ENCODE data around the gene FLT4. TPM values are rescaled to one million over a fixed set of nuclear protein-coding genes. Genes with fewer than 3 reads are reported as not detected.
"Not testable (repeated sequence)": the region's sequence is repeated elsewhere in the genome, so short reads cannot be mapped to it uniquely, and the experiment has no call there.

FLT4 gene
- total RNA-seq, 1 donor from 2014 or later = 1.7 TPM

DNA sequence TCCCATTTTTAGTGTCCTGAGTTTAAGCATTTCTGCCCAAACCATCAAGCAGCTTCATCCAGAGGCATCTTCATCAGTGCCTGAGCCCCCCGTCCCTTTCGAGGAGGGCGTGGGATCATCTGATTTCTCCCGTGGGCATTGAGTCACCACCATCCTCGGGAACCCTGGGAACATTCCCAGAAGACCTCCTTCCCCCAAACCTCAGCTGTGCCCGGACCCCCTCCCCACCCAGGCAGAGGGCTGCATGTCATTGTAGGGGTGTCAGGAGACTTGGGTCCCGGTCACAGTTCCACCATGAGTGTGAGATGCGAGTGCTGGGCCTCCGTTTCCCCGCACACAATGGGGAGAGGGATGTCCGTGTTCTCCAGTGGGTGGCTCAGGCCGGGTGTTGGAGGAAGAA is 32.6 kb upstream of the FLT4 start:
- H3K27ac Mint-ChIP-seq; intact Hi-C loops (cut with micrococcal nuclease); DNase-seq; H3K4me1 Mint-ChIP-seq; H3K36me3 Mint-ChIP-seq (ENCODE audit: low read depth); H3K4me3 Mint-ChIP-seq; H3K9me3 Mint-ChIP-seq; H3K27me3 Mint-ChIP-seq: not testable (repeated sequence)

- H3K27ac Mint-ChIP-seq; H3K9me3 Mint-ChIP-seq; H3K36me3 Mint-ChIP-seq (ENCODE audit: low read depth); intact Hi-C loops (cut with micrococcal nuclease); DNase-seq; H3K4me1 Mint-ChIP-seq; H3K4me3 Mint-ChIP-seq: not testable (repeated sequence)
- H3K27me3 Mint-ChIP-seq = peaks cover 21% of the 10 kb centered on the region
Measured at GRCh38 chr5:180678319-180678718, 28.9 kb upstream of the FLT4 start.

- Mint-ChIP-seq H3K36me3 (ENCODE audit: low read depth) (no peaks in the 10 kb centered on the region), H3K9me3 (no peaks in the 10 kb centered on the region), H3K4me1 (peaks cover 4% of the 10 kb centered on the region), H3K4me3 (no peak overlapping the region), H3K27ac (no peak overlapping the region), H3K27me3 (peaks cover 30% of the 10 kb centered on the region)
- no peak for DNase-seq
- intact Hi-C loops (cut with micrococcal nuclease) = no loop called here
Measured at GRCh38 chr5:180675036-180675635, 25.7 kb upstream of the FLT4 start.

DNA sequence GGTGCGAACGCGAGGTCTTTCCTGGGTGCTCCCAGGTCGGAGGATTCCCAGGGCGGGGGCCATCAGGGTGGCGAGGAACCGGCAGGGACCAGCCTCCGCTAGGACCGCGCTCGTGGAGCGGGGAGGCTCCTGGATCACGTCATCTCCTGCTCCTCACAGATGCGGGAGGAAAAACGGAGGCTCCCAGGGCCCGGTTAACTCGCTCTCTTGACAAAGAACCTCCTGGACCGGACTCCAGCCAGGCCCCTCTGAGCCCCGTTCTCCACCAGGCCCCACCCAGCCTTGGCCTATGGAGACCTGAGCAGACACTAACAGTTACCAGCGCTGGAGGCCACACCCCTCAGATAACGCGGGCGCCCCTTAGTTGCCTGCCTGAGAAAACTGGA is 24.7 kb upstream of the FLT4 start:
- peaks cover 30% of the 10 kb centered on the region for H3K27me3 Mint-ChIP-seq
- H3K4me3 Mint-ChIP-seq; H3K9me3 Mint-ChIP-seq; H3K27ac Mint-ChIP-seq; H3K4me1 Mint-ChIP-seq; H3K36me3 Mint-ChIP-seq (ENCODE audit: low read depth); DNase-seq: not testable (repeated sequence)
- intact Hi-C loops (cut with micrococcal nuclease) = loop anchor here (5.0 kb wide), 1 partner anchor 43 kb away; no protein-coding TSS in a partner anchor

GRCh38 chr5:180673371-180674089 is 24.1 kb upstream of the FLT4 start:
- intact Hi-C loops (cut with micrococcal nuclease) = loop anchor here (5.0 kb wide), 1 partner anchor 44 kb away; no protein-coding TSS in a partner anchor
- H3K27me3 Mint-ChIP-seq = peaks cover 30% of the 10 kb centered on the region
- H3K9me3 Mint-ChIP-seq = no peaks in the 10 kb centered on the region
- H3K4me1 Mint-ChIP-seq = peaks cover 5% of the 10 kb centered on the region
- no peak overlapping the region for H3K27ac Mint-ChIP-seq
- H3K4me3 Mint-ChIP-seq = no peak overlapping the region
- no peak for DNase-seq
- H3K36me3 Mint-ChIP-seq (ENCODE audit: low read depth) = no peaks in the 10 kb centered on the region

- H3K27ac Mint-ChIP-seq; H3K36me3 Mint-ChIP-seq (ENCODE audit: low read depth); H3K4me1 Mint-ChIP-seq; H3K4me3 Mint-ChIP-seq; DNase-seq; H3K9me3 Mint-ChIP-seq: not testable (repeated sequence)
- H3K27me3 Mint-ChIP-seq = peaks cover 30% of the 10 kb centered on the region
- intact Hi-C loops (cut with micrococcal nuclease) = loop anchor here (5.0 kb wide), 1 partner anchor 45 kb away; no protein-coding TSS in a partner anchor
Measured at GRCh38 chr5:180671958-180672524, 22.6 kb upstream of the FLT4 start.

GRCh38 chr5:180670586-180671359 is 21.4 kb upstream of the FLT4 start:
- peaks cover 5% of the 10 kb centered on the region for H3K4me1 Mint-ChIP-seq
- no peaks in the 10 kb centered on the region for H3K36me3 Mint-ChIP-seq (ENCODE audit: low read depth)
- H3K27ac Mint-ChIP-seq = no peak overlapping the region
- H3K9me3 Mint-ChIP-seq = no peaks in the 10 kb centered on the region
- DNase-seq = peak; percentile 80
- no peak overlapping the region for H3K4me3 Mint-ChIP-seq
- intact Hi-C loops (cut with micrococcal nuclease) = loop anchor here (1.0 to 5.0 kb wide), 2 partner anchors 47 to 377 kb away; no protein-coding TSS in a partner anchor
- H3K27me3 Mint-ChIP-seq = peaks cover 24% of the 10 kb centered on the region

GRCh38 chr5:180670157-180670556 is 20.8 kb upstream of the FLT4 start:
- no peaks in the 10 kb centered on the region for H3K36me3 Mint-ChIP-seq (ENCODE audit: low read depth)
- peaks cover 5% of the 10 kb centered on the region for H3K4me1 Mint-ChIP-seq
- H3K27me3 Mint-ChIP-seq = peaks cover 18% of the 10 kb centered on the region
- intact Hi-C loops (cut with micrococcal nuclease) = loop anchor here (1.0 to 5.0 kb wide), 2 partner anchors 47 to 377 kb away; no protein-coding TSS in a partner anchor
- H3K27ac Mint-ChIP-seq = no peak overlapping the region
- no peaks in the 10 kb centered on the region for H3K9me3 Mint-ChIP-seq
- DNase-seq = no peak
- no peak overlapping the region for H3K4me3 Mint-ChIP-seq

GRCh38 chr5:180669661-180670060 is 20.3 kb upstream of the FLT4 start:
- intact Hi-C loops (cut with micrococcal nuclease) = loop anchor here (1.0 to 5.0 kb wide), 2 partner anchors 48 to 376 kb away; no protein-coding TSS in a partner anchor
- H3K4me1 Mint-ChIP-seq = peaks cover 5% of the 10 kb centered on the region

GRCh38 chr5:180668835-180669596 is 19.6 kb upstream of the FLT4 start:
- H3K4me3 Mint-ChIP-seq = no peak overlapping the region
- no peaks in the 10 kb centered on the region for H3K9me3 Mint-ChIP-seq
- H3K27ac Mint-ChIP-seq = no peak overlapping the region
- peaks cover 5% of the 10 kb centered on the region for H3K4me1 Mint-ChIP-seq
- H3K27me3 Mint-ChIP-seq = peaks cover 10% of the 10 kb centered on the region
- no peaks in the 10 kb centered on the region for H3K36me3 Mint-ChIP-seq (ENCODE audit: low read depth)
- no peak for DNase-seq
- intact Hi-C loops (cut with micrococcal nuclease) = no loop called here

More at GRCh38 chr5:180669661-180670060, 20.3 kb upstream of the FLT4 start:
- no peaks in the 10 kb centered on the region for H3K36me3 Mint-ChIP-seq (ENCODE audit: low read depth)
- DNase-seq = no peak
- H3K27me3 Mint-ChIP-seq = peaks cover 15% of the 10 kb centered on the region
- H3K9me3 Mint-ChIP-seq = no peaks in the 10 kb centered on the region
- no peak overlapping the region for H3K27ac Mint-ChIP-seq
- H3K4me3 Mint-ChIP-seq = no peak overlapping the region

DNA sequence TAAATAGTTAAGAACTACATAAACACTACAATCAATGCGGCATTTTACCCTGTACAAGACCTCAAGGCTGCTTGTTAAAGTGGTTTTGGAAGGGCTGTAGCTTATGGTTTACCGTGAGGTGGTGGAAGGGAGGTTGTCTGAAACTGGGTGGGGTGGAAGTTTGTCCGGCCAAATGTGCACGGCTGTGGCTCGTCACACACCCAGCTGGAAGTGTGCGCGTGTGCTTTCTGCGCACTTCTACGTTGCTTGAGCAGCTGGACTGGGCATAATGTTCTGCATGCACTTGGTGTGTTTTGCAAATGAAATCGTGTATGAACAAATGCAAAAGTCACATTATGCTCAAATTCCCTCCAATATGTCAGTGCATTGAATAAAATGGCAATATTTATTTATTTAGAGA is 17.4 kb upstream of the FLT4 start:
- H3K4me1 Mint-ChIP-seq = peaks cover 5% of the 10 kb centered on the region
- no peaks in the 10 kb centered on the region for H3K9me3 Mint-ChIP-seq
- intact Hi-C loops (cut with micrococcal nuclease) = no loop called here
- no peak for DNase-seq
- H3K4me3 Mint-ChIP-seq = no peak overlapping the region
- H3K36me3 Mint-ChIP-seq (ENCODE audit: low read depth) = no peaks in the 10 kb centered on the region
- H3K27ac Mint-ChIP-seq = no peak overlapping the region
- peaks cover 5% of the 10 kb centered on the region for H3K27me3 Mint-ChIP-seq

- peaks cover 9% of the 10 kb centered on the region for H3K27me3 Mint-ChIP-seq
- no peak for DNase-seq
- no peak overlapping the region for H3K4me3 Mint-ChIP-seq
- H3K36me3 Mint-ChIP-seq (ENCODE audit: low read depth) = no peaks in the 10 kb centered on the region
- no peak overlapping the region for H3K27ac Mint-ChIP-seq
- intact Hi-C loops (cut with micrococcal nuclease) = no loop called here
- no peaks in the 10 kb centered on the region for H3K9me3 Mint-ChIP-seq
- H3K4me1 Mint-ChIP-seq = peaks cover 5% of the 10 kb centered on the region
Measured at GRCh38 chr5:180665682-180666404, 16.4 kb upstream of the FLT4 start.

All from activated CD4-positive, alpha-beta T cell treated with anti-CD3 and anti-CD28 coated beads, Interleukin-2, amount 10 ng/mL, durations not matched to agents 24 days and 14 days (primary cell).